Suprapubic skin (tissue), 4 donors: ENCODE results near the gene SETD3. TPM values are rescaled to one million over a fixed set of nuclear protein-coding genes. Genes with fewer than 3 reads are reported as not detected.

Experiments used
- DNase-seq, 2 donors: peaks; one replicate each; pipeline ENCODE4 v3.0.0-alpha.2; 2019; ENCODE audit warnings: low spot score in 2 of 2
- H3K27ac ChIP-seq: fragments of 200-600 bp; sonication (generic); one replicate; pipeline ENCODE4 v1.5.1; 2019
- H3K27me3 ChIP-seq: fragments of 200-600 bp; sonication (generic); one replicate; pipeline ENCODE4 v1.5.1; 2019
- H3K36me3 ChIP-seq: fragments of 200-600 bp; sonication (generic); one replicate; pipeline ENCODE4 v1.5.1; 2019
- H3K4me1 ChIP-seq: fragments of 200-600 bp; sonication (generic); one replicate; pipeline ENCODE4 v1.5.1; 2019
- H3K4me3 ChIP-seq: fragments of 200-600 bp; sonication (generic); one replicate; pipeline ENCODE4 v1.5.1; 2019; ENCODE audit warnings: mild to moderate bottlenecking
- H3K9me3 ChIP-seq: fragments of 200-600 bp; sonication (generic); one replicate; pipeline ENCODE4 v1.5.1; 2019
- CTCF ChIP-seq, 2 donors: fragments of 200-600 bp in 1 of 2; fragments of 450-650 bp in 1 of 2; sonication (generic) in 1 of 2; IDR thresholded peaks; one replicate each; pipeline ENCODE4 v1.5.1; 2016 to 2019; ENCODE audit warnings: antibody characterized with exemption in 2 of 2, mild to moderate bottlenecking in 1 of 2, moderate library complexity in 1 of 2
- EP300 ChIP-seq: sonication (generic); formaldehyde crosslinking; IDR thresholded peaks from one replicate; pipeline ENCODE4 v1.6.1; 2017; ENCODE audit warnings: antibody characterized with exemption
- POLR2A ChIP-seq, 2 donors: fragments of 450-650 bp; IDR thresholded peaks; one replicate each; pipeline ENCODE4 v1.6.1; 2017; ENCODE audit warnings: antibody characterized with exemption in 2 of 2, mild to moderate bottlenecking in 2 of 2, moderate library complexity in 2 of 2
- POLR2AphosphoS5 ChIP-seq, 3 donors: sonication (generic); formaldehyde crosslinking; IDR thresholded peaks; one replicate each; pipeline ENCODE4 v1.6.1; 2017; ENCODE audit warnings: antibody characterized with exemption in 3 of 3
- WGBS: methylation state at CpG from one replicate; pipeline ENCODE4 v1.1.5; 2018; 5-methylcytosine and 5-hydroxymethylcytosine counted together
- total RNA-seq, 4 donors: library from RNA; depleted of rRNA; stranded (reverse); fragments of >200 nt; gene quantifications; one replicate each; pipeline ENCODE4 v1.1.0, GENCODE V29; 2016

SETD3 gene
- total RNA-seq, 4 donors from 2014 or later, result 50.2 to 57.5 (median 54.8) TPM

GRCh38 chr14:99484106-99484505 lies 3.4 kb upstream of the SETD3 start:
- Histone ChIP-seq H3K4me3 (no peak overlapping the region), H3K4me1 (peaks cover 42% of the 10 kb centered on the region), H3K9me3 (no peaks in the 10 kb centered on the region), H3K27me3 (no peaks in the 10 kb centered on the region), H3K36me3 (no peaks in the 10 kb centered on the region), H3K27ac (no peak overlapping the region)
- 41% methylated on average over 2 of the region's 2 CpGs for WGBS
- no peak for DNase-seq
- TF ChIP-seq EP300, result no peak
- no peak for TF ChIP-seq POLR2AphosphoS5 (IDR thresholded peaks at IDR 0.05)
- no peak for TF ChIP-seq CTCF (IDR thresholded peaks at IDR 0.05)
- TF ChIP-seq POLR2A (IDR thresholded peaks at IDR 0.05), result no peak

GRCh38 chr14:99481745-99482099 lies 1.1 kb upstream of the SETD3 start:
- Histone ChIP-seq H3K4me3 (peak overlapping the region; percentile 85), H3K27me3 (no peaks in the 10 kb centered on the region), H3K9me3 (no peaks in the 10 kb centered on the region), H3K27ac (peak overlapping the region; percentile 91), H3K4me1 (peaks cover 48% of the 10 kb centered on the region), H3K36me3 (no peaks in the 10 kb centered on the region)
- DNase-seq, result no peak
- TF ChIP-seq EP300 (no peak), POLR2AphosphoS5 (IDR thresholded peaks at IDR 0.05) (no peak), CTCF (IDR thresholded peaks at IDR 0.05) (no peak), POLR2A (IDR thresholded peaks at IDR 0.05) (no peak)
- under 1% methylated on average over 17 of the region's 17 CpGs for WGBS

- TF ChIP-seq POLR2AphosphoS5 (IDR thresholded peaks at IDR 0.05), result peak; percentile 84 to 98 (median 94)
- TF ChIP-seq POLR2A (IDR thresholded peaks at IDR 0.05), result peak; percentile 72 to 94
- TF ChIP-seq CTCF (IDR thresholded peaks at IDR 0.05), result no peak
- DNase-seq, result peak; percentile 100
- Histone ChIP-seq H3K4me3 (peak within 1 kb of the TSS; percentile 85), H3K27ac (peak within 1 kb of the TSS; percentile 96), H3K27me3 (no peaks in the 10 kb centered on the region), H3K4me1 (peaks cover 48% of the 10 kb centered on the region), H3K9me3 (no peaks in the 10 kb centered on the region), H3K36me3 (no peaks in the 10 kb centered on the region)
- WGBS, result 0% methylated on average over 22 of the region's 82 CpGs
Observed at GRCh38 chr14:99480917-99481744, 472 bp upstream of the SETD3 start, which contains the start of gene CCNK. Gene CCNK, plus strand, starts transcription at chr14:99481409. Its CDS starts 11,269 bp downstream, at chr14:99492678.

- H3K4me3 ChIP-seq, result peak overlapping the region; percentile 85
- DNase-seq, result no peak
- H3K27ac ChIP-seq, result peak overlapping the region; percentile 96
- 15% methylated on average over 18 of the region's 18 CpGs for WGBS
- H3K4me1 ChIP-seq, result peaks cover 58% of the 10 kb centered on the region
- H3K9me3 ChIP-seq, result no peaks in the 10 kb centered on the region
- no peaks in the 10 kb centered on the region for H3K36me3 ChIP-seq
- TF ChIP-seq POLR2AphosphoS5 (IDR thresholded peaks at IDR 0.05), result no peak
- TF ChIP-seq POLR2A (IDR thresholded peaks at IDR 0.05), result no peak
- TF ChIP-seq EP300, result no peak
- no peak for TF ChIP-seq CTCF (IDR thresholded peaks at IDR 0.05)
- H3K27me3 ChIP-seq, result no peaks in the 10 kb centered on the region
Observed at GRCh38 chr14:99479160-99479905, 1.3 kb downstream of the SETD3 start.

- TF ChIP-seq POLR2A (IDR thresholded peaks at IDR 0.05) (no peak), POLR2AphosphoS5 (IDR thresholded peaks at IDR 0.05) (no peak), CTCF (IDR thresholded peaks at IDR 0.05) (no peak), EP300 (no peak)
- Histone ChIP-seq H3K4me1 (peaks cover 47% of the 10 kb centered on the region), H3K4me3 (no peak overlapping the region), H3K36me3 (no peaks in the 10 kb centered on the region), H3K27me3 (no peaks in the 10 kb centered on the region), H3K9me3 (no peaks in the 10 kb centered on the region), H3K27ac (no peak overlapping the region)
- DNase-seq, result no peak
- WGBS, result 73% methylated on average over 4 of the region's 4 CpGs
Observed at GRCh38 chr14:99478128-99478527, 2.5 kb downstream of the SETD3 start.
